K562 (cell line): ENCODE data around the gene SART3. TPM values are rescaled to one million over a fixed set of nuclear protein-coding genes. Genes with fewer than 3 reads are reported as not detected.

Experiments used
- DPF2 ChIP-seq: fragments of 450-650 bp; IDR thresholded peaks from 2 replicates; pipeline ENCODE4 v1.6.1; 2016
- ETV6 ChIP-seq, 3 experiments: fragments of 150-350 bp in 1 of 3; sonication (generic) in 1 of 3; formaldehyde crosslinking in 1 of 3; IDR thresholded peaks; 2 replicates each; pipeline versions ENCODE4 v1.6.1 to v1.8.0; 2014 to 2022; ENCODE audit warnings: borderline replicate concordance in 2 of 3, low read depth in 2 of 3, antibody characterized with exemption in 1 of 3, low read length in 1 of 3, mild to moderate bottlenecking in 1 of 3, missing genetic modification reagents in 1 of 3
- HDAC6 ChIP-seq: IDR thresholded peaks from 2 replicates; pipeline ENCODE4 v1.6.1; 2012; ENCODE audit warnings: low read depth, mild to moderate bottlenecking, control low read depth, inconsistent platforms, low read length, moderate library complexity
- MTA3 ChIP-seq: fragments of 450-650 bp; formaldehyde crosslinking; IDR thresholded peaks from 2 replicates; pipeline ENCODE4 v1.6.1; 2017; ENCODE audit warnings: mild to moderate bottlenecking, borderline replicate concordance
- NR4A1 ChIP-seq, 2 experiments: fragments of 250-450 bp in 1 of 2; fragments of 450-650 bp in 1 of 2; sonication (Bioruptor Pico) in 1 of 2; IDR thresholded peaks; 2 replicates each; pipeline versions ENCODE4 v1.4.0 to v1.6.1; 2016 to 2020; ENCODE audit warnings: mild to moderate bottlenecking in 2 of 2, missing compliant biosample characterization in 1 of 2, missing genetic modification characterization in 1 of 2, moderate library complexity in 1 of 2
- PCBP2 ChIP-seq: fragments of 200-400 bp; formaldehyde crosslinking; IDR thresholded peaks from 2 replicates; pipeline ENCODE4 v1.6.1; 2018; ENCODE audit warnings: low read length, low read depth, mild to moderate bottlenecking, moderate library complexity; ENCODE audit not compliant: poor library complexity, severe bottlenecking
- PURB ChIP-seq: sonication (generic); formaldehyde crosslinking; IDR thresholded peaks from 2 replicates; pipeline ENCODE4 v1.9.0; 2021; ENCODE audit warnings: low read depth, mild to moderate bottlenecking, missing genetic modification reagents
- SMAD4 ChIP-seq: fragments of 250-450 bp; sonication (Bioruptor Pico); conservative IDR thresholded peaks from 2 replicates; pipeline ENCODE4 v1.8.0; 2021; ENCODE audit warnings: inconsistent platforms, mild to moderate bottlenecking, moderate library complexity
- TOE1 ChIP-seq, 2 experiments: fragments of 450-650 bp in 1 of 2; sonication (generic) in 1 of 2; formaldehyde crosslinking in 1 of 2; IDR thresholded peaks; 2 replicates each; pipeline versions ENCODE4 v1.7.1 to v1.8.0; 2016 to 2022; ENCODE audit warnings: borderline replicate concordance in 2 of 2, mild to moderate bottlenecking in 2 of 2, antibody characterized with exemption in 1 of 2, inconsistent platforms in 1 of 2, low read depth in 1 of 2, missing genetic modification reagents in 1 of 2, moderate library complexity in 1 of 2
- TRIM24 ChIP-seq, 2 experiments: fragments of 450-650 bp; IDR thresholded peaks; 2 replicates each; pipeline ENCODE4 v1.6.1; 2016
- WHSC1 ChIP-seq: IDR thresholded peaks from one replicate; pipeline ENCODE4 v1.6.1; 2012; ENCODE audit warnings: low read length, control low read depth, inconsistent platforms
- YY1 ChIP-seq, 3 experiments: IDR thresholded peaks; 2 replicates each; pipeline ENCODE4 v1.6.1; 2011; ENCODE audit warnings: low read length in 2 of 3, mild to moderate bottlenecking in 2 of 3, moderate library complexity in 2 of 3, borderline replicate concordance in 1 of 3, control low read depth in 1 of 3, low read depth in 1 of 3; ENCODE audit not compliant: insufficient read depth in 3 of 3, insufficient replicate concordance in 2 of 3, control insufficient read depth in 1 of 3, insufficient read length in 1 of 3; ENCODE audit errors: extremely low read depth in 1 of 3
- ZFP1 ChIP-seq: fragments of 450-650 bp; formaldehyde crosslinking; IDR thresholded peaks from 2 replicates; pipeline ENCODE4 v1.4.0; 2020; ENCODE audit warnings: mild to moderate bottlenecking, mixed read lengths
- polyA plus RNA-seq, 8 experiments: library from polyadenylated mRNA; depleted of rRNA in 4 of 8; stranded (reverse) in 5 of 8; unstranded in 3 of 8; fragments of >200 nt; fragmentation: Nextera tagmentation in 2 of 8; fragmentation: Illumina TruSeq in 1 of 8; extraction: Ambion mirVana in 2 of 8; extraction: Trizol in 1 of 8; gene quantifications; 2 replicates each; pipeline versions ENCODE4 v1.2.1 to v1.2.3, GENCODE V29; 2011 to 2014; ENCODE audit warnings: inconsistent platforms in 1 of 8, missing spikeins in 1 of 8
- total RNA-seq, 7 experiments: library from RNA; depleted of rRNA in 6 of 7; stranded (reverse); fragments of >200 nt in 6 of 7; fragmentation: Illumina TruSeq in 2 of 7; extraction: Trizol in 2 of 7; gene quantifications; 2 replicates each; pipeline versions ENCODE4 v1.2.1 to v1.2.3, GENCODE V29; 2011 to 2021; ENCODE audit warnings: low replicate concordance in 1 of 7
- TF ChIP-seq, protein P1 (sequence below): fragments of 250-450 bp; sonication (Bioruptor Pico); IDR thresholded peaks from 2 replicates; pipeline ENCODE4 v1.4.0; 2020; ENCODE audit warnings: mild to moderate bottlenecking, moderate library complexity, borderline replicate concordance
- TF ChIP-seq, protein P2 (sequence below): fragments of 450-650 bp; formaldehyde crosslinking; IDR thresholded peaks from 2 replicates; pipeline ENCODE4 v1.4.0; 2020; ENCODE audit warnings: mild to moderate bottlenecking, mixed read lengths
- TF ChIP-seq, protein P3 (sequence below): fragments of 250-450 bp; sonication (Bioruptor Pico); IDR thresholded peaks from 2 replicates; pipeline ENCODE4 v1.8.0; 2021; ENCODE audit warnings: mild to moderate bottlenecking, moderate library complexity
- TF ChIP-seq, protein P4 (sequence below): sonication (generic); formaldehyde crosslinking; IDR thresholded peaks from 2 replicates; pipeline ENCODE4 v1.8.0; 2022; ENCODE audit warnings: mild to moderate bottlenecking, missing genetic modification reagents

The SART3 gene
- total and polyA plus RNA-seq, 9 of the 15 experiments (the other 6 are each of a cell fraction or from before 2014, with no cell fraction given): 8.9 to 167 (median 56.7) TPM

DNA sequence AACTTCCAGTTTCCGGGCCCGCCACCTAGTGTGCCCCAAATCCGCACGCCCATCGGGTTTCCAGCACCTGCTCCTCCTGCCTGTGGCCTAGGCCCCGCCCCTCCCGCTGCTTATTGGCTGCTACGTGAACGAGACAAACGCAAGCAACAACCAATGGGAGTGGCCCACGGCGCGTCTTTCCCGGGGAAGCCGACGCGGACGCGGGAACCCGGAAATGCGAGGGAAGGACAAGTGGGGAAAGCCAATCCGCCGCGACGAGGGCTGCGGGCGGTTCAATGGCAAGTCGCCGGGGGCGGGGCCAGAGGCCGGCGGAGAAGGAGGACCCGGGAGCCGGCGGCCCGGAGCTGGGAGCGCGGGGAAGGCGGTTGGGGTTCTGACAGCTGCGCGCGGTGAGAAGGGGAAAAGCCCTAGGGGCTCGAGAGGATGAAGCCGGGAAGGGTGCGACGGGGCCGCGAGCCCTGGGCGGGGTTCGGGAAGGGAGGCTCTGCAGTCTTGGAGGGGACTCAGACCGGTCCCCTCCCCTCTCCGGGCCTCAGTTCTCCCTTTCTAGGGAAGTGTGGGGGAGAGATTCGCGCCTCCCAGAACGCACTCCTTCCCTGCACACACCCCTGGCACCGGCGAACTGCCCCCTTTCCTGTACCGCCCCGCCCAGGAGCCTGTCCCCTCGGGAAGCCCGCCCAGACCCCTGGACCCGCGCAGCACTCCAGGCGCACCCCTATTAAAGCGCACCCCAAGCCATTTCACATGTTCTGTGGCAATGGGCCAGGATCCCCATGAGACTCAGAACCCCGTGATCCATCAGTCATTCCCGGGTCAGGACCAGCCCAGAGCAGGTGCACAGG lies 45.8 kb downstream of the SART3 start, which contains the start of gene FICD (continued):
- TF ChIP-seq, protein P1, sequence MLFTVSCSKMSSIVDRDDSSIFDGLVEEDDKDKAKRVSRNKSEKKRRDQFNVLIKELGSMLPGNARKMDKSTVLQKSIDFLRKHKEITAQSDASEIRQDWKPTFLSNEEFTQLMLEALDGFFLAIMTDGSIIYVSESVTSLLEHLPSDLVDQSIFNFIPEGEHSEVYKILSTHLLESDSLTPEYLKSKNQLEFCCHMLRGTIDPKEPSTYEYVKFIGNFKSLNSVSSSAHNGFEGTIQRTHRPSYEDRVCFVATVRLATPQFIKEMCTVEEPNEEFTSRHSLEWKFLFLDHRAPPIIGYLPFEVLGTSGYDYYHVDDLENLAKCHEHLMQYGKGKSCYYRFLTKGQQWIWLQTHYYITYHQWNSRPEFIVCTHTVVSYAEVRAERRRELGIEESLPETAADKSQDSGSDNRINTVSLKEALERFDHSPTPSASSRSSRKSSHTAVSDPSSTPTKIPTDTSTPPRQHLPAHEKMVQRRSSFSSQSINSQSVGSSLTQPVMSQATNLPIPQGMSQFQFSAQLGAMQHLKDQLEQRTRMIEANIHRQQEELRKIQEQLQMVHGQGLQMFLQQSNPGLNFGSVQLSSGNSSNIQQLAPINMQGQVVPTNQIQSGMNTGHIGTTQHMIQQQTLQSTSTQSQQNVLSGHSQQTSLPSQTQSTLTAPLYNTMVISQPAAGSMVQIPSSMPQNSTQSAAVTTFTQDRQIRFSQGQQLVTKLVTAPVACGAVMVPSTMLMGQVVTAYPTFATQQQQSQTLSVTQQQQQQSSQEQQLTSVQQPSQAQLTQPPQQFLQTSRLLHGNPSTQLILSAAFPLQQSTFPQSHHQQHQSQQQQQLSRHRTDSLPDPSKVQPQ (CRISPR knock-in tag): no peak
- no peak for TF ChIP-seq PCBP2
- TF ChIP-seq ZFP1 (CRISPR knock-in tag): no peak
- TF ChIP-seq WHSC1: no peak
- no peak for TF ChIP-seq ETV6 (IDR thresholded peaks at IDR 0.05; ENCODE audit: borderline replicate concordance in 1 of 2, low read depth in 2 of 2, low read length in 1 of 2)
- TF ChIP-seq ETV6 (CRISPR knock-in tag; IDR thresholded peaks at IDR 0.05; ENCODE audit: borderline replicate concordance): no peak
- TF ChIP-seq NR4A1 (CRISPR knock-in tag; IDR thresholded peaks at IDR 0.05): no peak
- TF ChIP-seq NR4A1 (tag; IDR thresholded peaks at IDR 0.05): no peak
- TF ChIP-seq, protein P2, sequence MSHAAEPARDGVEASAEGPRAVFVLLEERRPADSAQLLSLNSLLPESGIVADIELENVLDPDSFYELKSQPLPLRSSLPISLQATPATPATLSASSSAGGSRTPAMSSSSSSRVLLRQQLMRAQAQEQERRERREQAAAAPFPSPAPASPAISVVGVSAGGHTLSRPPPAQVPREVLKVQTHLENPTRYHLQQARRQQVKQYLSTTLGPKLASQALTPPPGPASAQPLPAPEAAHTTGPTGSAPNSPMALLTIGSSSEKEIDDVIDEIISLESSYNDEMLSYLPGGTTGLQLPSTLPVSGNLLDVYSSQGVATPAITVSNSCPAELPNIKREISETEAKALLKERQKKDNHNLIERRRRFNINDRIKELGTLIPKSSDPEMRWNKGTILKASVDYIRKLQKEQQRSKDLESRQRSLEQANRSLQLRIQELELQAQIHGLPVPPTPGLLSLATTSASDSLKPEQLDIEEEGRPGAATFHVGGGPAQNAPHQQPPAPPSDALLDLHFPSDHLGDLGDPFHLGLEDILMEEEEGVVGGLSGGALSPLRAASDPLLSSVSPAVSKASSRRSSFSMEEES (CRISPR knock-in tag): no peak
- TF ChIP-seq, protein P3, sequence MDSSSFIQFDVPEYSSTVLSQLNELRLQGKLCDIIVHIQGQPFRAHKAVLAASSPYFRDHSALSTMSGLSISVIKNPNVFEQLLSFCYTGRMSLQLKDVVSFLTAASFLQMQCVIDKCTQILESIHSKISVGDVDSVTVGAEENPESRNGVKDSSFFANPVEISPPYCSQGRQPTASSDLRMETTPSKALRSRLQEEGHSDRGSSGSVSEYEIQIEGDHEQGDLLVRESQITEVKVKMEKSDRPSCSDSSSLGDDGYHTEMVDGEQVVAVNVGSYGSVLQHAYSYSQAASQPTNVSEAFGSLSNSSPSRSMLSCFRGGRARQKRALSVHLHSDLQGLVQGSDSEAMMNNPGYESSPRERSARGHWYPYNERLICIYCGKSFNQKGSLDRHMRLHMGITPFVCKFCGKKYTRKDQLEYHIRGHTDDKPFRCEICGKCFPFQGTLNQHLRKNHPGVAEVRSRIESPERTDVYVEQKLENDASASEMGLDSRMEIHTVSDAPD (CRISPR knock-in tag): no peak
- no peak for TF ChIP-seq TRIM24 (IDR thresholded peaks at IDR 0.05)
- TF ChIP-seq MTA3: peak; percentile 82; the same call in 1 of the 2 replicates
- no peak for TF ChIP-seq SMAD4 (CRISPR knock-in tag)
- no peak for TF ChIP-seq PURB (CRISPR knock-in tag)
- TF ChIP-seq YY1 (IDR thresholded peaks at IDR 0.05; ENCODE audit: borderline replicate concordance in 1 of 3, control insufficient read depth in 1 of 3, extremely low read depth in 1 of 3, insufficient read depth in 3 of 3, insufficient read length in 1 of 3, insufficient replicate concordance in 2 of 3, low read depth in 1 of 3, low read length in 2 of 3): peak in 1 of 3 experiments; percentile 25
- TF ChIP-seq DPF2: no peak
- TF ChIP-seq HDAC6: no peak
- no peak for TF ChIP-seq TOE1 (IDR thresholded peaks at IDR 0.05; ENCODE audit: borderline replicate concordance)
- 0 out of 2 replicates have a peak, but pooled peaks have one; percentile 56 for TF ChIP-seq TOE1 (CRISPR knock-in tag; IDR thresholded peaks at IDR 0.05; ENCODE audit: borderline replicate concordance, low read depth)
- TF ChIP-seq, protein P4, sequence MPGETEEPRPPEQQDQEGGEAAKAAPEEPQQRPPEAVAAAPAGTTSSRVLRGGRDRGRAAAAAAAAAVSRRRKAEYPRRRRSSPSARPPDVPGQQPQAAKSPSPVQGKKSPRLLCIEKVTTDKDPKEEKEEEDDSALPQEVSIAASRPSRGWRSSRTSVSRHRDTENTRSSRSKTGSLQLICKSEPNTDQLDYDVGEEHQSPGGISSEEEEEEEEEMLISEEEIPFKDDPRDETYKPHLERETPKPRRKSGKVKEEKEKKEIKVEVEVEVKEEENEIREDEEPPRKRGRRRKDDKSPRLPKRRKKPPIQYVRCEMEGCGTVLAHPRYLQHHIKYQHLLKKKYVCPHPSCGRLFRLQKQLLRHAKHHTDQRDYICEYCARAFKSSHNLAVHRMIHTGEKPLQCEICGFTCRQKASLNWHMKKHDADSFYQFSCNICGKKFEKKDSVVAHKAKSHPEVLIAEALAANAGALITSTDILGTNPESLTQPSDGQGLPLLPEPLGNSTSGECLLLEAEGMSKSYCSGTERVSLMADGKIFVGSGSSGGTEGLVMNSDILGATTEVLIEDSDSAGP: no peak
